Measurements from ENCODE around the gene RASSF8.

DNA sequence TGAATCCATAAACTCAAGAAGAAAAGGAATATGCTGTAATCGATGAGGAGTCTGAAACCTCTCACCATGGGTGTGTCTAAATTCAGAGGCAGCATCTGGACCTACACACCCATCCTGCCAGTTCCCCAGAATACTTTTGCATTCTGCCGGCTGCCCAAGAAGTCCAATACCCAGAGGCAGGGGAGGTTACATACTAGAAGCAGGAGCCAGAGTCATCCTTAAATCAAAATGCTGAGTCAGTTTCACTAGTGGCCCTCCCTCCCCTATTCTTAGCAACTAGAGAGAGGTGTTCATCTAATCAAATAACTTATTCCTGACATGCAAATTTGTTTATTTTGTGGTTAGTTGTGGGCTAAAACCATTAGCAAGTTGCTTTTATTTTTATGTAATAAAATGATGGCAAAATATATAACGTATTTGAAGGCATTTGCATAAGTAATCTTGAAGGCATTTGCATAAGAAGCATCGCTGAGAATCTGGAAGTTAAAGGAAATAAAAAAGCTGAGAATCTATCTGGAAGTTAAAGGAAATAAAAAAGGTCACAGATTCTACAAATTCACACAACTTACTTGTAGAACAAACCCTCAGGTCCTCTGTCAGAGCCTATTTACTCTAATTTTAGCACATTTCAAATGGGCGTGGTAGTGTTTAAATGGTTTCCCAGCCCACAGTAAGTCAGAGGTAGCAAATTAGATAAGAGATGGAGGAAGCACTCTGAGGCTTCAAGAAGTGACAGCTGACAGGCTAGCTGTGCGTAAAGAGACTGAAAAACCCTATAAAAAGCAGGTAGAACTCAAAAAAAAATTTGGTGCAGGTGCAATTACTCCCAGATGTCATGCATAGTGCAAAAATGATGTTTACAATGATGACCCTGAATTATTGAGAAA, 158.6 kb downstream of the RASSF8 start:
- TF ChIP-seq, protein P1, sequence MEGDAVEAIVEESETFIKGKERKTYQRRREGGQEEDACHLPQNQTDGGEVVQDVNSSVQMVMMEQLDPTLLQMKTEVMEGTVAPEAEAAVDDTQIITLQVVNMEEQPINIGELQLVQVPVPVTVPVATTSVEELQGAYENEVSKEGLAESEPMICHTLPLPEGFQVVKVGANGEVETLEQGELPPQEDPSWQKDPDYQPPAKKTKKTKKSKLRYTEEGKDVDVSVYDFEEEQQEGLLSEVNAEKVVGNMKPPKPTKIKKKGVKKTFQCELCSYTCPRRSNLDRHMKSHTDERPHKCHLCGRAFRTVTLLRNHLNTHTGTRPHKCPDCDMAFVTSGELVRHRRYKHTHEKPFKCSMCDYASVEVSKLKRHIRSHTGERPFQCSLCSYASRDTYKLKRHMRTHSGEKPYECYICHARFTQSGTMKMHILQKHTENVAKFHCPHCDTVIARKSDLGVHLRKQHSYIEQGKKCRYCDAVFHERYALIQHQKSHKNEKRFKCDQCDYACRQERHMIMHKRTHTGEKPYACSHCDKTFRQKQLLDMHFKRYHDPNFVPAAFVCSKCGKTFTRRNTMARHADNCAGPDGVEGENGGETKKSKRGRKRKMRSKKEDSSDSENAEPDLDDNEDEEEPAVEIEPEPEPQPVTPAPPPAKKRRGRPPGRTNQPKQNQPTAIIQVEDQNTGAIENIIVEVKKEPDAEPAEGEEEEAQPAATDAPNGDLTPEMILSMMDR (IDR thresholded peaks at IDR 0.05 in 2 of 3, conservative IDR thresholded peaks at IDR 0.05 in 1 of 3; ENCODE audit: borderline replicate concordance in 1 of 3, insufficient read depth in 1 of 3, low read depth in 2 of 3, low read length in 2 of 3): no peak
- TF ChIP-seq, protein P2, sequence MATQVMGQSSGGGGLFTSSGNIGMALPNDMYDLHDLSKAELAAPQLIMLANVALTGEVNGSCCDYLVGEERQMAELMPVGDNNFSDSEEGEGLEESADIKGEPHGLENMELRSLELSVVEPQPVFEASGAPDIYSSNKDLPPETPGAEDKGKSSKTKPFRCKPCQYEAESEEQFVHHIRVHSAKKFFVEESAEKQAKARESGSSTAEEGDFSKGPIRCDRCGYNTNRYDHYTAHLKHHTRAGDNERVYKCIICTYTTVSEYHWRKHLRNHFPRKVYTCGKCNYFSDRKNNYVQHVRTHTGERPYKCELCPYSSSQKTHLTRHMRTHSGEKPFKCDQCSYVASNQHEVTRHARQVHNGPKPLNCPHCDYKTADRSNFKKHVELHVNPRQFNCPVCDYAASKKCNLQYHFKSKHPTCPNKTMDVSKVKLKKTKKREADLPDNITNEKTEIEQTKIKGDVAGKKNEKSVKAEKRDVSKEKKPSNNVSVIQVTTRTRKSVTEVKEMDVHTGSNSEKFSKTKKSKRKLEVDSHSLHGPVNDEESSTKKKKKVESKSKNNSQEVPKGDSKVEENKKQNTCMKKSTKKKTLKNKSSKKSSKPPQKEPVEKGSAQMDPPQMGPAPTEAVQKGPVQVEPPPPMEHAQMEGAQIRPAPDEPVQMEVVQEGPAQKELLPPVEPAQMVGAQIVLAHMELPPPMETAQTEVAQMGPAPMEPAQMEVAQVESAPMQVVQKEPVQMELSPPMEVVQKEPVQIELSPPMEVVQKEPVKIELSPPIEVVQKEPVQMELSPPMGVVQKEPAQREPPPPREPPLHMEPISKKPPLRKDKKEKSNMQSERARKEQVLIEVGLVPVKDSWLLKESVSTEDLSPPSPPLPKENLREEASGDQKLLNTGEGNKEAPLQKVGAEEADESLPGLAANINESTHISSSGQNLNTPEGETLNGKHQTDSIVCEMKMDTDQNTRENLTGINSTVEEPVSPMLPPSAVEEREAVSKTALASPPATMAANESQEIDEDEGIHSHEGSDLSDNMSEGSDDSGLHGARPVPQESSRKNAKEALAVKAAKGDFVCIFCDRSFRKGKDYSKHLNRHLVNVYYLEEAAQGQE (IDR thresholded peaks at IDR 0.05; ENCODE audit: low read depth): no peak
- TF ChIP-seq, protein P3, sequence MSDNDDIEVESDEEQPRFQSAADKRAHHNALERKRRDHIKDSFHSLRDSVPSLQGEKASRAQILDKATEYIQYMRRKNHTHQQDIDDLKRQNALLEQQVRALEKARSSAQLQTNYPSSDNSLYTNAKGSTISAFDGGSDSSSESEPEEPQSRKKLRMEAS (IDR thresholded peaks at IDR 0.05): no peak
- TF ChIP-seq EZH2phosphoT487 (IDR thresholded peaks at IDR 0.05; ENCODE audit: borderline replicate concordance): no peak
- no peak for TF ChIP-seq POLR2A (IDR thresholded peaks at IDR 0.05; ENCODE audit: borderline replicate concordance, extremely low read depth, insufficient read depth, insufficient read length)
- TF ChIP-seq YY1 (IDR thresholded peaks at IDR 0.05; ENCODE audit: extremely low read depth, insufficient replicate concordance, low read depth, low read length): no peak
- TF ChIP-seq RAD21 (IDR thresholded peaks at IDR 0.05; ENCODE audit: low read depth): no peak
- no peak for TF ChIP-seq JUND (IDR thresholded peaks at IDR 0.05)
- TF ChIP-seq POLR2AphosphoS5 (IDR thresholded peaks at IDR 0.05; ENCODE audit: low read depth, low read length): no peak
- TF ChIP-seq SIN3A (IDR thresholded peaks at IDR 0.05; ENCODE audit: low read depth): no peak
- TF ChIP-seq, protein P4, sequence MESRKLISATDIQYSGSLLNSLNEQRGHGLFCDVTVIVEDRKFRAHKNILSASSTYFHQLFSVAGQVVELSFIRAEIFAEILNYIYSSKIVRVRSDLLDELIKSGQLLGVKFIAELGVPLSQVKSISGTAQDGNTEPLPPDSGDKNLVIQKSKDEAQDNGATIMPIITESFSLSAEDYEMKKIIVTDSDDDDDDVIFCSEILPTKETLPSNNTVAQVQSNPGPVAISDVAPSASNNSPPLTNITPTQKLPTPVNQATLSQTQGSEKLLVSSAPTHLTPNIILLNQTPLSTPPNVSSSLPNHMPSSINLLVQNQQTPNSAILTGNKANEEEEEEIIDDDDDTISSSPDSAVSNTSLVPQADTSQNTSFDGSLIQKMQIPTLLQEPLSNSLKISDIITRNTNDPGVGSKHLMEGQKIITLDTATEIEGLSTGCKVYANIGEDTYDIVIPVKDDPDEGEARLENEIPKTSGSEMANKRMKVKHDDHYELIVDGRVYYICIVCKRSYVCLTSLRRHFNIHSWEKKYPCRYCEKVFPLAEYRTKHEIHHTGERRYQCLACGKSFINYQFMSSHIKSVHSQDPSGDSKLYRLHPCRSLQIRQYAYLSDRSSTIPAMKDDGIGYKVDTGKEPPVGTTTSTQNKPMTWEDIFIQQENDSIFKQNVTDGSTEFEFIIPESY (IDR thresholded peaks at IDR 0.05; ENCODE audit: extremely low read depth, insufficient replicate concordance, low read length): no peak
- TF ChIP-seq FOSL1 (IDR thresholded peaks at IDR 0.05; ENCODE audit: low read depth): no peak
- no peak for TF ChIP-seq CEBPB (IDR thresholded peaks at IDR 0.05; ENCODE audit: low read depth)
- no peak for TF ChIP-seq SRF (IDR thresholded peaks at IDR 0.05; ENCODE audit: low read depth)

Data from HCT116 (cell line).